ENCODE results near the gene PKDCC.

DNA sequence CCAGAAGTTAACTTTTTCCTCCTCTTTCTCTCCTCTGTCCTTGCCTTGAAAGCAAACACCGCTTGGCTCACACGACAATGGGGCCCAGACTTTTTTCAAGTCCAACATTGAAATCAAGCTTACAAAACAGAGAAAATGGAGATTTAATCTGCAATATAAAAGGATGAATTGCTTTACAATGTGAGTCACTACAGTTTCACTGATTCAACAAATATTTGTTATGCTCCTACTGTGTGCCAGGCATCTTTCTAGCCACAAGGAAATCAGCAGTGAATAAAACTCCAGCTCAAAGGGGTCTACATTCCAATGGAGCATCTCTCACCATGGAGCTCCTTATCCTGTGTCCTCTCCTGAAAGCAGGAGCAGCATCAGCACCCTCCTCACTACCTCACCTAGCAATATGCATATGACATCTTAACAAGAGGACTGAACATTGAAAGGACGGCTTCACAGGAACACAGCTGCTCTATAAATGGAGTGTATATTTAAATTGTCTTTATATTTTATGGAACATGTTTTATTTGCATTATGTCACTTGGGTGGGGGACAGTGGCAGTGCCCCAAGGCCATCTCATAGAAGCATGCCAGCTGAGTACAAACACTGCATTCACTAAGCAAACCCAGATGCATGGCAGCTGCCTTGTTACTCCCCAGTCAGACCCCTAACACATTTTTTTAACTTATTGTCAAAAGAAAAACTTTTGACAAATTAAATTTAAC lies 39.5 kb downstream of the PKDCC start:
- TF ChIP-seq, protein P1, sequence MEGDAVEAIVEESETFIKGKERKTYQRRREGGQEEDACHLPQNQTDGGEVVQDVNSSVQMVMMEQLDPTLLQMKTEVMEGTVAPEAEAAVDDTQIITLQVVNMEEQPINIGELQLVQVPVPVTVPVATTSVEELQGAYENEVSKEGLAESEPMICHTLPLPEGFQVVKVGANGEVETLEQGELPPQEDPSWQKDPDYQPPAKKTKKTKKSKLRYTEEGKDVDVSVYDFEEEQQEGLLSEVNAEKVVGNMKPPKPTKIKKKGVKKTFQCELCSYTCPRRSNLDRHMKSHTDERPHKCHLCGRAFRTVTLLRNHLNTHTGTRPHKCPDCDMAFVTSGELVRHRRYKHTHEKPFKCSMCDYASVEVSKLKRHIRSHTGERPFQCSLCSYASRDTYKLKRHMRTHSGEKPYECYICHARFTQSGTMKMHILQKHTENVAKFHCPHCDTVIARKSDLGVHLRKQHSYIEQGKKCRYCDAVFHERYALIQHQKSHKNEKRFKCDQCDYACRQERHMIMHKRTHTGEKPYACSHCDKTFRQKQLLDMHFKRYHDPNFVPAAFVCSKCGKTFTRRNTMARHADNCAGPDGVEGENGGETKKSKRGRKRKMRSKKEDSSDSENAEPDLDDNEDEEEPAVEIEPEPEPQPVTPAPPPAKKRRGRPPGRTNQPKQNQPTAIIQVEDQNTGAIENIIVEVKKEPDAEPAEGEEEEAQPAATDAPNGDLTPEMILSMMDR (IDR thresholded peaks at IDR 0.05) = no peak
- TF ChIP-seq POLR2A (IDR thresholded peaks at IDR 0.05) = no peak
